Stomach (tissue), 4 donors: ENCODE data around the gene FRYL.

Experiments
- EP300 ChIP-seq: sonication (generic); formaldehyde crosslinking; IDR thresholded peaks from one replicate; pipeline ENCODE4 v1.6.1; 2017; ENCODE audit warnings: antibody characterized with exemption
- POLR2AphosphoS5 ChIP-seq, 3 donors: sonication (generic); formaldehyde crosslinking; IDR thresholded peaks; one replicate each; pipeline ENCODE4 v1.6.1; 2016; ENCODE audit warnings: antibody characterized with exemption in 3 of 3
- TF ChIP-seq, protein P1 (sequence below), 7 experiments: fragments of 450-650 bp in 4 of 7; fragments of 200-600 bp in 3 of 7; sonication (generic) in 3 of 7; IDR thresholded peaks; one replicate each; pipeline ENCODE4 v1.5.1; 2016 to 2019; ENCODE audit warnings: antibody characterized with exemption in 7 of 7, control low read depth in 2 of 7, mild to moderate bottlenecking in 1 of 7

DNA sequence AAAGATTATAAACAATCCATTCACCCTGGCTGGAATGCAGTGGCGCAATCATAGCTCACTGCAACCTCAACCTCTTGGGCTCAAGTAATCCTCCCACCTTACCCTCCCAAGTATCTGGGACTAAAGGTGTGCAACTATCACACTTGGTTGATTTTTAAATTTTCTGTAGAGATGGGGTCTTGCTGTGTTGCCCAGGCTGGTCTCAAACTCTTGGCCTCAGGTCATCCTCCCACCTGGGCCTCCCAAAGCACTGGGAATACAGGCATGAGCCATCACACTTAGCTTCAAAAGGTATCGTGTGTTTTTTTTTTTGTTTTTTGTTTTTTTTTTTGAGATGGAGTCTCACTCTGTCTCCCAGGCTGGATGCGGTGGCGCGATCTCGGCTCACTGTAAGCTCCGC is 71.5 kb downstream of the FRYL start:
- TF ChIP-seq EP300 (no peak), POLR2AphosphoS5 (IDR thresholded peaks at IDR 0.05) (no peak)
- TF ChIP-seq, protein P1, sequence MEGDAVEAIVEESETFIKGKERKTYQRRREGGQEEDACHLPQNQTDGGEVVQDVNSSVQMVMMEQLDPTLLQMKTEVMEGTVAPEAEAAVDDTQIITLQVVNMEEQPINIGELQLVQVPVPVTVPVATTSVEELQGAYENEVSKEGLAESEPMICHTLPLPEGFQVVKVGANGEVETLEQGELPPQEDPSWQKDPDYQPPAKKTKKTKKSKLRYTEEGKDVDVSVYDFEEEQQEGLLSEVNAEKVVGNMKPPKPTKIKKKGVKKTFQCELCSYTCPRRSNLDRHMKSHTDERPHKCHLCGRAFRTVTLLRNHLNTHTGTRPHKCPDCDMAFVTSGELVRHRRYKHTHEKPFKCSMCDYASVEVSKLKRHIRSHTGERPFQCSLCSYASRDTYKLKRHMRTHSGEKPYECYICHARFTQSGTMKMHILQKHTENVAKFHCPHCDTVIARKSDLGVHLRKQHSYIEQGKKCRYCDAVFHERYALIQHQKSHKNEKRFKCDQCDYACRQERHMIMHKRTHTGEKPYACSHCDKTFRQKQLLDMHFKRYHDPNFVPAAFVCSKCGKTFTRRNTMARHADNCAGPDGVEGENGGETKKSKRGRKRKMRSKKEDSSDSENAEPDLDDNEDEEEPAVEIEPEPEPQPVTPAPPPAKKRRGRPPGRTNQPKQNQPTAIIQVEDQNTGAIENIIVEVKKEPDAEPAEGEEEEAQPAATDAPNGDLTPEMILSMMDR (IDR thresholded peaks at IDR 0.05), result no peak
